VCaP (cell line): ENCODE results near the gene AGAP2.

Source experiments
- H3K27ac ChIP-seq: fragments of 450-650 bp; 2 replicates; pipeline ENCODE4 v1.5.1; 2017
- CTCF ChIP-seq: fragments of 450-650 bp; conservative IDR thresholded peaks from 2 replicates; pipeline ENCODE4 v1.5.1; 2017; ENCODE audit warnings: mild to moderate bottlenecking, moderate library complexity

Gene AGAP2

GRCh38 chr12:57700317-57700716 lies 38.2 kb downstream of the AGAP2 start:
- no peak overlapping the region for H3K27ac ChIP-seq
- no peak for TF ChIP-seq CTCF

GRCh38 chr12:57698414-57698813 lies 40.1 kb downstream of the AGAP2 start:
- no peak for TF ChIP-seq CTCF
- H3K27ac ChIP-seq = no peak overlapping the region

- H3K27ac ChIP-seq = no peak overlapping the region
- no peak for TF ChIP-seq CTCF
Measured at GRCh38 chr12:57697076-57697475, 41.5 kb downstream of the AGAP2 start.

- no peak for TF ChIP-seq CTCF
- H3K27ac ChIP-seq = no peak overlapping the region
Measured at GRCh38 chr12:57695770-57696432, 42.6 kb downstream of the AGAP2 start.

GRCh38 chr12:57694459-57695019 lies 44.0 kb downstream of the AGAP2 start:
- TF ChIP-seq CTCF = no peak
- H3K27ac ChIP-seq = peak overlapping the region; percentile 66

GRCh38 chr12:57693659-57694458 lies 44.7 kb downstream of the AGAP2 start, which contains the start of gene OS9:
OS9 (plus strand) TSS chr12:57694132; CDS start chr12:57694162, 30 bp downstream.
- TF ChIP-seq CTCF = peak; percentile 88
- H3K27ac ChIP-seq = peak within 1 kb of the TSS; percentile 66

GRCh38 chr12:57693317-57693658 lies 45.3 kb downstream of the AGAP2 start:
- TF ChIP-seq CTCF = no peak
- H3K27ac ChIP-seq = peak overlapping the region; percentile 41
